Panc1 (cell line): ENCODE measurements around the gene JMJD1C. TPM values are rescaled to one million over a fixed set of nuclear protein-coding genes. Genes with fewer than 3 reads are reported as not detected.

ENCODE experiments used
- ATAC-seq: fragments of 200-7000 bp; cut with Tn5 transposase; 2 replicates; pipeline ENCODE4 v1.9.1; 2020; ENCODE audit warnings: mild to moderate bottlenecking, moderate library complexity
- BruUV-seq: library from RNA; stranded (reverse); fragments of 400-500 nt; replicated peaks from 2 replicates; lab custom pipeline; 2021; lab: Mats Ljungman, UMichigan
- CTCF ChIA-PET: fragments of 300-600 bp; sonication (Branson Sonifier 250); formaldehyde crosslinking; loops from one replicate; lab custom pipeline; 2022; ENCODE audit warnings: antibody characterized with exemption; lab: Charles Lee
- POLR2A ChIA-PET: fragments of 300-600 bp; sonication (Branson Sonifier 250); formaldehyde crosslinking; loops from one replicate; lab custom pipeline; 2022; ENCODE audit warnings: antibody characterized with exemption; lab: Charles Lee
- DNase-seq: peaks from one replicate; pipeline ENCODE4 v3.0.0-alpha.2; 2010; ENCODE audit warnings: low read depth, low spot score
- H3K27ac ChIP-seq: 2 replicates; pipeline ENCODE4 v1.5.1; 2011; ENCODE audit warnings: mild to moderate bottlenecking, low read length, inconsistent platforms
- H3K27me3 ChIP-seq: fragments of 200-500 bp; sonication (Bioruptor generic); 2 replicates; pipeline ENCODE4 v1.6.0; 2014; ENCODE audit warnings: low read length, inconsistent platforms; ENCODE audit not compliant: control insufficient read depth, insufficient read depth
- H3K36me3 ChIP-seq: fragments of 200-500 bp; sonication (Bioruptor generic); 2 replicates; pipeline ENCODE4 v1.5.1; 2014; ENCODE audit warnings: inconsistent platforms, mild to moderate bottlenecking, low read length, moderate library complexity; ENCODE audit not compliant: control insufficient read depth, insufficient read depth
- H3K4me1 ChIP-seq: 2 replicates; pipeline ENCODE4 v1.5.1; 2011; ENCODE audit warnings: inconsistent platforms, mild to moderate bottlenecking, low read length, moderate library complexity; ENCODE audit not compliant: control insufficient read depth, insufficient read depth
- H3K4me3 ChIP-seq, 2 experiments: 2 replicates each; pipeline ENCODE4 v1.5.1; 2011 to 2012; ENCODE audit warnings: low read depth in 2 of 2, low read length in 2 of 2, mild to moderate bottlenecking in 2 of 2, inconsistent platforms in 1 of 2, moderate library complexity in 1 of 2
- H3K9me3 ChIP-seq: fragments of 200-500 bp; sonication (Bioruptor generic); 2 replicates; pipeline ENCODE4 v1.5.1; 2014; ENCODE audit warnings: low read depth, mild to moderate bottlenecking, inconsistent platforms, low read length, moderate library complexity; ENCODE audit not compliant: control insufficient read depth, insufficient read depth
- CTCF ChIP-seq: fragments of 450-650 bp; IDR thresholded peaks from 2 replicates; pipeline ENCODE4 v1.5.1; 2017; ENCODE audit warnings: mild to moderate bottlenecking
- POLR2AphosphoS5 ChIP-seq: IDR thresholded peaks from 2 replicates; pipeline ENCODE4 v1.6.1; 2012; ENCODE audit warnings: mild to moderate bottlenecking, low read depth, low read length, moderate library complexity
- REST ChIP-seq, 2 experiments: IDR thresholded peaks; 2 replicates each; pipeline ENCODE4 v1.6.1; 2011 to 2012; ENCODE audit warnings: low read depth in 2 of 2, control low read depth in 1 of 2, low read length in 1 of 2, mild to moderate bottlenecking in 1 of 2, moderate library complexity in 1 of 2; ENCODE audit not compliant: insufficient read depth in 1 of 2
- SIN3A ChIP-seq: IDR thresholded peaks from 2 replicates; pipeline ENCODE4 v1.6.1; 2012; ENCODE audit warnings: low read depth, mild to moderate bottlenecking, low read length, moderate library complexity, borderline replicate concordance; ENCODE audit not compliant: insufficient read depth
- TCF7L2 ChIP-seq: IDR thresholded peaks from 2 replicates; pipeline ENCODE4 v1.6.1; 2011; ENCODE audit warnings: mild to moderate bottlenecking, low read depth, low read length, inconsistent platforms
- in situ Hi-C: cut with HindIII; loops from 2 replicates; pipeline ENCODE4 v1.10.0; 2016; ENCODE audit warnings: low sequenced_read_pairs, low pct_unique_long_range_greater_than_20kb
- intact Hi-C: fragments of 100-400 bp; cut with micrococcal nuclease; formaldehyde crosslinking; loops from one replicate; pipeline ENCODE4 v1.10.0; 2022; ENCODE audit not compliant: unreplicated experiment
- total RNA-seq: library from RNA; stranded (reverse); gene quantifications from one replicate; pipeline ENCODE4 v1.2.1, GENCODE V29; 2021; ENCODE audit not compliant: unreplicated experiment

The JMJD1C gene
- total RNA-seq, 1 experiment from 2014 or later = 88.3 TPM

GRCh38 chr10:63173468-63174232, 292.1 kb downstream of the JMJD1C start:
- Histone ChIP-seq H3K27ac (no peak overlapping the region), H3K27me3 (no peaks in the 10 kb centered on the region), H3K4me3 (no peak overlapping the region), H3K9me3 (no peaks in the 10 kb centered on the region), H3K4me1 (no peaks in the 10 kb centered on the region), H3K36me3 (peaks cover 62% of the 10 kb centered on the region)
- TF ChIP-seq CTCF (no peak), REST (IDR thresholded peaks at IDR 0.05; ENCODE audit: insufficient read depth in 1 of 2, low read depth in 2 of 2, low read length in 1 of 2) (no peak), SIN3A (no peak), POLR2AphosphoS5 (no peak), TCF7L2 (no peak)
- ATAC-seq (no peak), DNase-seq (no peak)
- intact Hi-C loops = no loop called here
- POLR2A ChIA-PET = no interaction called here
- CTCF ChIA-PET = interaction anchor here (1.2 kb wide), 1 partner anchor 15 kb away, joined by 3 read pairs; no protein-coding TSS in a partner anchor
- BruUV-seq = no TSS peak
- in situ Hi-C loops = no loop called here

- Histone ChIP-seq H3K27ac (no peak overlapping the region), H3K9me3 (no peaks in the 10 kb centered on the region), H3K27me3 (no peaks in the 10 kb centered on the region), H3K36me3 (peaks cover 66% of the 10 kb centered on the region), H3K4me3 (no peak overlapping the region), H3K4me1 (no peaks in the 10 kb centered on the region)
- ChIA-PET POLR2A (no interaction called here), CTCF (no interaction called here)
- in situ Hi-C loops (no loop called here), intact Hi-C loops (no loop called here)
- no TSS peak for BruUV-seq
- DNase-seq (no peak), ATAC-seq (no peak)
- no peak for TF ChIP-seq POLR2AphosphoS5
- no peak for TF ChIP-seq CTCF
- no peak for TF ChIP-seq SIN3A
- no peak for TF ChIP-seq REST (IDR thresholded peaks at IDR 0.05; ENCODE audit: insufficient read depth in 1 of 2, low read depth in 2 of 2, low read length in 1 of 2)
- no peak for TF ChIP-seq TCF7L2
Measured at GRCh38 chr10:63171926-63172325, 293.9 kb downstream of the JMJD1C start.
